ENCODE results near the gene NUP188. TPM values are rescaled to one million over a fixed set of nuclear protein-coding genes. Genes with fewer than 3 reads are reported as not detected.
A peak's percentile ranks its signal among the peaks of the same experiment; 100 is the strongest.

The NUP188 gene
- 10 to 100 TPM; 32.3 to 49.5 (median 36.0) TPM for total RNA-seq

- Histone ChIP-seq H3K4me1 (no peaks in the 10 kb centered on the region), H3K27ac (peak within 1 kb of the TSS; percentile 92 to 94), H3K36me3 (no peaks in the 10 kb centered on the region), H3K9me3 (no peaks in the 10 kb centered on the region), H3K4me3 (peak within 1 kb of the TSS; percentile 89 to 96 (median 94)), H3K27me3 (no peaks in the 10 kb centered on the region)
- intact Hi-C loops (cut with DNase I; ENCODE audit: low total_unique reads): loop anchor here (5.0 kb wide), 1 partner anchor 1135 kb away; no protein-coding TSS in a partner anchor
- TF ChIP-seq POLR2AphosphoS5 (IDR thresholded peaks at IDR 0.05) (peak; percentile 91 to 95 (median 91)), POLR2A (IDR thresholded peaks at IDR 0.05) (peak; percentile 86), CTCF (IDR thresholded peaks at IDR 0.05) (peak in 1 of 3 donors; percentile 13)
- DNase-seq (ENCODE audit: low spot score in 2 of 2): peak; percentile 93 to 97
Observed at GRCh38 chr9:128947527-128948301, at the start of gene NUP188, which contains the start of gene DOLK. NUP188 (plus strand) TSS chr9:128947699; CDS start chr9:128947720, 21 bp downstream. DOLK (minus strand) TSS chr9:128947603; CDS start chr9:128947303, 300 bp downstream.

GRCh38 chr9:128898382-128898781 lies 49.1 kb upstream of the NUP188 start:
- intact Hi-C loops (cut with DNase I; ENCODE audit: low total_unique reads): no loop called here

GRCh38 chr9:128898845-128899565 lies 48.5 kb upstream of the NUP188 start:
- peak overlapping the region; percentile 82 to 85 for H3K27ac ChIP-seq
- peaks cover 3 to 21% of the 10 kb centered on the region in 2 donors for H3K4me1 ChIP-seq
- H3K36me3 ChIP-seq: no peaks in the 10 kb centered on the region

More at GRCh38 chr9:128898382-128898781, 49.1 kb upstream of the NUP188 start:
- no peaks in the 10 kb centered on the region for H3K36me3 ChIP-seq
- no peak overlapping the region for H3K4me3 ChIP-seq
- peaks cover 3 to 24% of the 10 kb centered on the region in 2 donors for H3K4me1 ChIP-seq
- H3K27me3 ChIP-seq: no peaks in the 10 kb centered on the region
- peak overlapping the region; percentile 82 to 85 for H3K27ac ChIP-seq
- H3K9me3 ChIP-seq: no peaks in the 10 kb centered on the region
- DNase-seq (ENCODE audit: low spot score in 2 of 2): peak in 1 of 2 donors; percentile 54
- TF ChIP-seq POLR2A (IDR thresholded peaks at IDR 0.05): no peak
- TF ChIP-seq POLR2AphosphoS5 (IDR thresholded peaks at IDR 0.05): no peak

GRCh38 chr9:128899566-128900322 lies 47.8 kb upstream of the NUP188 start:
- Histone ChIP-seq H3K9me3 (no peaks in the 10 kb centered on the region), H3K4me1 (peaks cover 3 to 21% of the 10 kb centered on the region in 2 donors), H3K27me3 (no peaks in the 10 kb centered on the region), H3K36me3 (no peaks in the 10 kb centered on the region), H3K27ac (peak overlapping the region; percentile 82 to 85), H3K4me3 (no peak overlapping the region)
- intact Hi-C loops (cut with DNase I; ENCODE audit: low total_unique reads): no loop called here
- no peak for TF ChIP-seq POLR2AphosphoS5 (IDR thresholded peaks at IDR 0.05)
- TF ChIP-seq CTCF (IDR thresholded peaks at IDR 0.05): no peak
- no peak for TF ChIP-seq POLR2A (IDR thresholded peaks at IDR 0.05)
- no peak for DNase-seq (ENCODE audit: low spot score in 2 of 2)

More at GRCh38 chr9:128898845-128899565, 48.5 kb upstream of the NUP188 start:
- Histone ChIP-seq H3K4me3 (no peak overlapping the region), H3K27me3 (no peaks in the 10 kb centered on the region), H3K9me3 (no peaks in the 10 kb centered on the region)
- TF ChIP-seq CTCF (IDR thresholded peaks at IDR 0.05) (no peak), POLR2A (IDR thresholded peaks at IDR 0.05) (no peak), POLR2AphosphoS5 (IDR thresholded peaks at IDR 0.05) (no peak)
- no peak for DNase-seq (ENCODE audit: low spot score in 2 of 2)
- intact Hi-C loops (cut with DNase I; ENCODE audit: low total_unique reads): no loop called here

GRCh38 chr9:128901379-128901778 lies 46.1 kb upstream of the NUP188 start:
- TF ChIP-seq CTCF (IDR thresholded peaks at IDR 0.05) (no peak), POLR2AphosphoS5 (IDR thresholded peaks at IDR 0.05) (no peak), POLR2A (IDR thresholded peaks at IDR 0.05) (no peak)
- intact Hi-C loops (cut with DNase I; ENCODE audit: low total_unique reads): no loop called here
- no peak for DNase-seq (ENCODE audit: low spot score in 2 of 2)
- Histone ChIP-seq H3K36me3 (no peaks in the 10 kb centered on the region), H3K27ac (peak overlapping the region; percentile 65 to 90), H3K4me1 (peaks cover 3 to 21% of the 10 kb centered on the region in 2 donors), H3K27me3 (no peaks in the 10 kb centered on the region), H3K9me3 (no peaks in the 10 kb centered on the region), H3K4me3 (no peak overlapping the region)
